Measurements from ENCODE around the gene CXCR4.

CXCR4 gene

DNA sequence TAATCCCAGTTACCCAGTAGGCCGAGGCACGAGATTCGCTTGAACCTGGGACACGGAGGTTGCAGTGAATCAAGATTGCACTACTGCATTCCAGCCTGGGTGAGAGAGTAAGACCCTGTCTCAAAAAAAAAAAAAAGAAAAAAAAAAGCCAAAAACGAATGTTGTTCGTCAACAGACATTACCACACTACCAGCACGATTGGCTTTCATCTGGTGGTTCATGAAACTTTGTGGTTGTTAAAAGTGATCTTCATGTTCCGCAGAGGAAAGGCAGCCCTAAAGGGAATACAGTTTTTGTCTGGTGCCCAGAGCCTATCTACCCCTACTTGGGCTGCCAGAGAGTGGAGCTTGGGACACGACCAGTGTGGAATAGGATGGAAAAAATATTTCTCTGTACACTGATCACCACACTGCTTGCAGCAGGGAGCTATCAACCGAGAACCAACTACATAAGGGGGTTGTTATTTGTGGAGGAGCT lies 13.6 kb upstream of the CXCR4 start:
- DNase-seq = no peak

DNA sequence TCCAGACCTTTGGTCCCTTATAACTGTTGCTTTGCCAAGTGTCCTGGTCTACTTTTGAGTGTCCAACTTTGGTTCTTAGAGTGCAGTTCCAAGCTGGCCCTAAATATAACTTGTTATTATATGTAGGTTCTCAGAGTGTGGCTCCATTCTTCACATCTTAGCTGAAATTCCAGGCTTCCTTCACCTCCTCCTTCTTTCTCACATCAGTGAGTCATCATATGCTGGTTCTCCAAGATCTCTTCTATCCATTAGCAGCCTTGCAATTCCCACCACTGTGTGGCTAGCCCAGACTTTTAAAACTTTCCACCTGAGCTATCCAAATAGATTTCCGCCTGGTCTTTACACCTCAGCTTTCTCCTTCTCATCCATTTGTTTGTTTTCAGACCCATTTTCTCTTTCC lies 12.6 kb upstream of the CXCR4 start:
- DNase-seq = no peak

DNA sequence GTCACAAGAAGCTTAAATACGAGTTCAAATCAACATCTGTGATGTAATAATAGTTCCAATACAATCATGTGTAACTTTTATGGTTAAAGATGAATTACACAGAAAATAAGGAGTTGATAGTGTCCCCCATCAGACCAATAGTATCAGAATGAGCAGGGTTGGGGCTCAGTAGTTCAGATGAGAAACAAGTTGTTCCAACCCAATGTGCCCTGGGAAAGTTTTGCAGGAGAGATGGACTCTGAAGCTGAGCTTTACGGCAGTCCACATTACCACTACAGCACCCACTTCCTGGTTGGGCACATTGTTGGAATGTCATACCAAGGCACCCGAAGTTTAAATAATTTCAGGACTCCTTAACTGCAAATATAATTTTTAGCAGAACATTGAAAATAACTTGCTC lies 12.1 kb upstream of the CXCR4 start:
- DNase-seq = no peak

DNA sequence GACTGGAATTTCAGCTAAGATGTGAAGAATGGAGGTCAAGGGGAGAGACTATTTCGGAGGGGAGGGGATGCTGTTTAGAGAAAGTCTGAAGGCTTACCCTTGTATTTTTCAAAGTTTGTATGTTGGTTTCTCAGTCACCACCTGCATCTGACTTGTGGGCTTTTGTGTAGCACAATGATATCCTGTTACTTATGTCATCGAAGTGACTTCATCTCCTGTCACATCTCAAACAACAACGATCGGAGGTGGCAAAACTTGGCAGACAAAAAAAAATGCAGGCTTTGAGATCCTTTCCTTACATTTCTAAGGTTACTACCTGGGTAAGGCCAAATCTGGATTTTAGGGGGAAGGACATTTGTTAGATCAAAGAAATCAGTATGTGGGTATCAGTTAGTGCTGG lies 11.7 kb upstream of the CXCR4 start:
- DNase-seq = no peak

DNA sequence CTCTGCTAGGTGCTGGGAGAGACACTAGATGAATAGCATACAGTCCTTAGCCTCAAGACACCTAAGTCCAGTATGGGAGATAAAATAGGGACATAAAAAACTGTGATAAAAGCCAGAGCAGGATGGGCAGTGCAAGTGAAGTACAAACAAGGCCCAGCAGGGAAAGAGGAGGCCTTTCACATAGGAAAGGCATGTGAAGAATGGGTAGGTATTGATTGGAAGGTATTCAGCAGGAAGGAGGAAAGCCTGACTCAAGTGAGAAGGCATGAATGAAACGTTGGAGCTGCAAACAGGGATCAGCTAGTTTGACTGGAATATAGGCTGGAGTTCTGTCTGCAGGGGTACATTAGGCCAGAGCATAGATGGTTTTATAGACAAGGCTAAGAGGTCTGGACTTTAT lies 11.0 kb upstream of the CXCR4 start:
- DNase-seq = no peak

DNA sequence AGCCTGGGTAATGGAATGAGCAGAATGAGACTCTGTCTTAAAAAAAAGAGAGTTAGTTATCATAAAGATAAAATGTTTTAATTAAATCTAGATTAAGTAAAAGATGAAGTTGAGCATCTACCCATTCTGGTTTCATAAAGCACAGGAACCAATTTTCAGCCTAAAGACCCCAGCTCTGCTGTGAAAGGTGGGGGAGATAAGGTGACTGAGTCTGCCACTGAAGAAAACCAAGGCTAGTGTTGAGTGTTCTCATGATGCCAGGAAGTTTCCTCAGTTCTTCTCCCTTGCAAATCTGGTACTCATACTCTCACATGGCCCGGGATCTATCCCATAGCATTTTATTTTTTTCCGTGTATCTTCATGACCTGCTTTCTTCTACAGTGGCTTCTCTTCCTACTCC lies 10.4 kb upstream of the CXCR4 start:
- no peak for DNase-seq

DNA sequence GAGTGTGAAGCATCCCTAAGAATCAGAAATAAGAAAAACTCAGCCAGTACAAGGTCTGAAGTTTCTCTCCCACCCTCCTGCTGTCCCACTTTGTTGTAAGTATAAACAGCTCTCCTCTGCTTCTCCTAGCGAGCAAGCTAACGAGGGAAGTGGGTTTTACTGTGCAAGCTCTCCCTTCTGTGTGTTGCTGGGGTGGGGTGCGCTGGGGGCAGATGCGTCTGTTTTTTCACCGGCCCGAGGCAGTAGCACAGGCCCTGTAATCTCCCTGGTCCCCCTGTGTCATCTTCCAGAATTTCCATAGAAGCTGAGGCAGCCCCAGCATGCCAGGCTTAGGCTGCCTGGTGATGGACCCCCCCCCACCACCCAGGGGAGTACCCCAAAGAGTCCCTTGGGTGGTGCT lies 9.4 kb upstream of the CXCR4 start:
- DNase-seq = no peak

DNA sequence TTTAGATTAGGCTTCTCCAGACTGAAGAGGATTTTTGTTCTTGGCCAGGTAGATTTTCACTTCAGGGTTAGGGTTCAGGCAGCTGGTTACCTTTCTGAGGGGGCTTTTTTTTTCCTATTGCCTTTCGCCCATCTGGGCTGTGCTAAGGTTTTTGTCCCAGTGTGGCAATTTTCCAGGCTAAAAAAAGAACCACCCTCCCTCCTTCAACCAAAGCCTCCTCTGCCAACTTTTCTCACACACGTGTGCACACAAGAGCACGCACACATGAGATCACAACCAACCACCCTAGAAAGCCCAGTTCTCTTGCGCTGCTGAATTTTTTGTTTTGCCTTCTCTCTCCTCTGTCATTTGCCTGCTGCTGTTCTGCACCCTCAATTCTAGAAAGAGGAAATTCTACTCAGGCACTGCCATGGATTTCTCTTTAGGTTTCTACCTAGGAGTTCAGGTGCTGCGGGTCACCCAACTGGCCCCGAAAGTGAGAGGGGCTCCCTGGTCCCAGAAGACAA lies 8.5 kb upstream of the CXCR4 start:
- no peak for DNase-seq

DNA sequence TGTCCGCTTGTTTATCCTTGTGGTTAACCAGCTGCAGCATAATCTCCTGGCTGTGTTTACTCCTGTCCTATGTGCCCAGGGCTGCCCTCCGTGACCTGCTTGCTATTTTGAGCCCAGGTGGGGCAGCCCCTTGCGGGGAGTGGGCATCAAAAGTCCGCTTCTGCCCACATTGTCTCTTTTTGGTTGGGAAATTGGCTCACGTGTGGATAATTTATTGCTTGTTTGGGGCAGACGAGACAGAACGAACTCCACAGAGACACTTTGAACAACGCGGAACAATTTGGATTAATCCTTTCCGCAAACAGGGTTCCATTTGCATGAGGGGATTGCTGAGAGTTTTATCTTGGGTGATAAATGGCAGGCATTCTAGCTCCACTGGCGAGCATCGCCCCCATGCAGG lies 8.1 kb upstream of the CXCR4 start:
- DNase-seq = no peak

DNA sequence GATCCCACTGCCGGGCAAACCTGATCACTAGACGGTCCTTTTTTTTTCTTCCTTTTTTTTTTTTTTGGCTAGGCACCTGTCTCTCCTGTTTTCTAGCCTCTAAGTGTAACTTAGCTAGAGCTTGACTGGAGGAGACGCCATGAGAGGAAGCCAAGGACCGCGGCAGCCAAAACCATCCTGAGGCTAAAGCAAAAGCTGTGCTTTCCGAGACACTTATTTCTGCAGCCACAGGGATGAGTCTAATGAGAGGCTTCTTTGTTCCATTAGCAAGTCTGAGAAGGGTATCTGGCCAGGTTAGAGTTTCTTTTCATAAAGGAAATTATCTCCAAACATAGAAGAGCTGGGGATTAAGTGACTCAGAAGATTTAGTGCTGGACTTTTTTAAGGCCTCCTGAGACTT lies 7.3 kb upstream of the CXCR4 start:
- no peak for DNase-seq

DNA sequence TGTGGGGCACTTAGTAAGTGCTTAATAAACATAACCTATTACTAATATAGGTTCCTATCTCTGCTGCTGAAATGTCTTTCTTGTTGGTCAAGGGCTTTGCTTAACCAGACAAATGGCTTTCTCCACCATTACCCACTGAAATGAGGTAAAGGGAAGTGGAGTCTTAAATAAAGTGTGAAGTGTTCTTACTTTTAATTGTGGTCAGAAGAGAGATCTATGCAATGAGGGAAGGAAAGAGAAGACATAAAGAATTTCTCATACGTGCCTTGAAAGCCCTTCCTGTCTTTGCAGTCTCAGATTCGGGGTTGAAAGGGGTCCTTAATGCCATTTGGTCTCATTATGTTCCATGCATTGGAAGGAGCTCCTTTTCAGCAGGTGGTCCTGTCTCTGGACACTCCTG lies 6.9 kb upstream of the CXCR4 start:
- no peak for DNase-seq

DNA sequence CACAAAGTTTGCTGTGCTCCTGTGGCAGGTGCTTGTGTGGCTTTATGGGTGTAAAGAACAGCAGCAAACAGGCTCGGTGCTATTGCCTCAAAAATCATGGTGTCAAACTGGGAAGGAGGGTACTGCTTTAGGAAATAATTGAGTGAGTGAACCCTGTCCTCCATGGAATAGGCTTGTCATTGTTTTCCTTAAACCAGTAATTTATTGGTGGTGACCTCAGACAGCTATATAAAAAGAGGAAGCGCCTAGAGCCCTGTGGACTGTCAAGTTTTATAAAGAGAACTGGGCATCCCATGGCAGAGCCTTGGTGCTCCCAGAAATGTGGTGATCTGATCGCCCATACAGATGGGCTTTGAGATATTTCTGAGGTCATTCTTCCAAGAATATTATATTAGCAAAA lies 4.7 kb upstream of the CXCR4 start:
- no peak for DNase-seq

DNA sequence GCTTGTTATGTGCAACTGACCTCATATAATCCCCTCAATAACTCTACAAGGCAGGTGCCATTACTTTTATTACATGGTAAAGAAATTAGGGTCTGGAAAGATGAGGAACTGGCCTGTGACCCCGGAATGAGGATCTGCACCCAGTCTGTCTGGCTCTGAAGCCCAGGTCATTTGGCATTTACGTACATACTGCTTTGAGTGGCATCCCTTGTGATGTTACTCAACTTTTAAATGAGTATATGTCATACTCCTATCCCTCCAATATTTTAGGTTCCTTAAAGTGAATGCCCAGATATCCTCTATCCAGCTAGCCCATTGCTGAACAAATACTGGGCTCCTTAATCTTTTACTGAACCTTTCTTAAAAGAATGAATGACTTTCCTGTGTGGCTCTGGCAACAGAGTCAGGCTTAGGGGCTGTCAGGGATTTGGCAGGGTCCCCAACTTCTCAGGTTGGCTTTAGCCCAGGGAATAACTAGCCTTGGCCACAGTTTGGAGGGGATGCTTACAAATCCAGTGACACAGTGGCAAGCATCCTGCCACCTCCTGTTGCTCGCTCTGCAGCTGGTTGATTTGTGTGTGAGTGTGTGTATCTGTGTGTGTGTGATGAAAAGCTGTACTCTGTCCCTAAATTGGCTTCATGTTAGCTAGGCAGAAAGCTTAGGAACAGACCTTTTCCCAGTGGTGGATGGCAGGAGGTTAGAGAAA lies 3.4 kb upstream of the CXCR4 start:
- DNase-seq = no peak

DNA sequence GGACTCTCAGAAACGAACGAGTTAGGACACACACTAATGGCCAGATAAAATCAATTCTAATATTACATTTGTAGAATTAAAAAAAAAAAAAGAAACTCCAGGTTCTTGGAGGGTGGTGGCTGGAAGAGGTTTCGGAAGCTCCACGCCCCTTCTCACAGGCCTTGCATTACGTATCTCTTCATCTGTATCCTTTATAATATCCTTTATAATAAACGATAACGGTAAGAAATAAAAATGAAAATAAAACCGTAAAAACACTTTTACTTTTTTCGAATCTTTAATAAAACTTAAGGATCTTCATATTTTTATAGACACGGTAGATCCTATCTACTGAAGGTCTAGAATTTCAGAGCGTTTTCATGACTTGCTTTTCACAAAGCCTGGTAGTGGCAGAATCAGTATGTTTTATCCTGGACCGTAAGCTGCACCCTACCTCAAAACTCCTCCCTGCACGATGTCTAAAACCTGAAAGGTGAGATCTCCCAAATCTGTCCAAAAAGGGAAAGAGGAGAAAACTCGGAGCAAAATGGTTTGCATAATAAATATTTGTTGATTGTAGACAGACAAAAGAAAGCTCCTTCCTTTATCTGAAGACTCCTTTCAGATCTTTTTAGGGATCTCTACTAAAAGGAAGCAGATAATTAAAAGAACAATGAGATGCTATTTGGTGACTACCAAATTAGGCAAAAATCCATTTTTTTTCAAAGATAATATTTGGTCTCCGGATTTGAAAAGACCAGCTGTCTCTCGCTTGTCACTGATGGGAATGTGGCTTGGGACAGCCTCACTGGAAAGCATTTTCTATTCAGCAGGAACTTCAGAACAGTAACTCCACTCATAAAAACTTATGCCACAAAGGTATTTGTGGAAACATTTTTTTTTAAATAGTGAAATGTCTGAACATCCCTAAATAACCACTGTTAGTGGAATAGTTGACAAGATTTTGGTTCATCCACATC lies 2.0 kb upstream of the CXCR4 start:
- DNase-seq = no peak

DNA sequence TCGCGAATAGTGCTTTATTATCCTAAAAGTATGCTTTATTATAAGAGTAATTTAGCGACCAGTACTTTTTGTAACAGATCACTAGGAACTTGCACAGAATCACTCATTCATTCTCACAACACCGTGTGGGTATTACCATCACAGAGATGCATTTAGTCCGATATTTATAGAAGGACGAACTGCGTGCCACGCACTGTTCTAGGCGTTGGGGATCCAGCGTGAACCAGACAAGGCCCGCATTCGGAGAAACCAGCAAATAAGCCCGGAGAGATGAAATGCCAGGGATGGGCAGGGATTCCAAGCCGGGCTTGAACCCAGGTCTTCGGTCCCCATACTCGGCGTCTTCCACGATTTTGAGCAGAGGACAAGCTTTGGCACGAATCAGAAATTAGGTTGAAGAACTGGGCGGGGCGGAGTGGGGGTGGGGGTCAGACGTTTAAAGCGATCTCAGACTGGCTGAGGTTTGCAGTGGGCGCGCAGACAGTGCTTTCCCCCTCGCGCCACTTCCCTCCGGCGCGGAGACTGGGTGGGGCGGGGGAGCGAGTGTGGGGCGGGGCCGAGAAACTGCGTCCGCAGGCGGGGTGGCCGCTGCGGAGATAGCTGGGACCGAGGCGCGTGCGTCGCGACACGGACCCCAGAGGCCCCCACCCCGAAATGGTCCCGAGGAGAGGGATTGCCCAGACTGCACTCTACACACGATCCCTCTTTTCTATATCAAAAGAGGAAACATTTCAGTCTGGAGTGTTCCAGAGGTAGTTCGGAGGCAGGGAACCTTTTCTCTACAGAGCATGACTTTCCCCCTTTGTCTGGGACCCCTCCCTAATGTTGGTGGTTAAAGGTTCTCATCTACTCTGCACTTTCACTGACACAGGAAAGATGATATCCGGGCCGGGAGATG lies 1.1 kb upstream of the CXCR4 start:
- DNase-seq = peak; percentile 39 to 59

DNA sequence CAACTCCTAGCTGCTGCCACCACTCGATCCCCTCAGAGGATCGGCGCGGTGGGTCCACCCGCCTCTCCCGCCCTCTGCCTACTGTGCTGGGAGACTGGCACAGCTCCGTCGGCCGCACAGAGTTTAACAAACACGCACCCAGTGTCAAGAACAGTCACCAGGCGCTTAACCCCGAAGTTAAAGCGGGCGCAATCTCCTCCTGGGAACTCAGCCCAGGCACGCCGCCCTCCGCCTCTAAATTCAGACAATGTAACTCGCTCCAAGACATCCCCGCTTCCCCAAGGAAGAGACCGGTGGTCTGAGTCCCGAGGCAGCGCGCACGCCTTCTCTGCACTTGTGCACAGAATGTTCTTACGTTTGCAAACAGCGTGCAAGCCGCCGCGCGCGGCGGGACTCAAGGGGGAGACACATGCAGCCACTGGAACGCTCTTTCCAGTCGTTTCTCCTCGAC lies 533 bp downstream of the CXCR4 start:
- peak in 1 of 2 experiments; percentile 18 for DNase-seq

DNA sequence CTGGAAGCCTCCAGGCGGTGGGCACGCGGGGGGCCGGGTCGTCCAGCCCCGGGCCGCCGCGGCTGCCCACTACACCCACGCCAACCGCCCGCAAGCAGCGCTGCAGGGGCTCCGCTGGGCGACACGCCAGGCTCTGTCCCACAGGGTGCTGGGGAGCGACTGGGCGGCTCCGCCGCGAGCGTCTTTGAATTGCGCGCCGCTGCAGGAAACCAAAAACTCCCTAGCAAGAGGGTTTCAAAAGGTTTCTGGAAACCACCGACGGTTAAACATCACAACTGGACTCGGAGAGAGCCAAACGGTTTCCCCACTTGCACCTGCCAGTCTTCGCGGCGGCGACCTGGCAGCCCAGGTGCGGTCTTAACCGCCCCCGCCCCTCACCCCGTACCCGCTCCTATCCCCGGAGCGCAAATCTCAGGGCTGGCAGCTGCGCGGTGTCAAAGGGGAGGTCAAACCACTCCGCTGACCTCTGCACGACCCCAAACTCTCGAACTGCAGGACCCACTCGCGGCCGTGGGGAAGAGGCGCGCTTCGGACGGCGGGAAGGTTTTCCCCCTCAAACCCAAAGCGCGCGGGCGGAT lies 1.0 kb downstream of the CXCR4 start:
- no peak for DNase-seq

DNA sequence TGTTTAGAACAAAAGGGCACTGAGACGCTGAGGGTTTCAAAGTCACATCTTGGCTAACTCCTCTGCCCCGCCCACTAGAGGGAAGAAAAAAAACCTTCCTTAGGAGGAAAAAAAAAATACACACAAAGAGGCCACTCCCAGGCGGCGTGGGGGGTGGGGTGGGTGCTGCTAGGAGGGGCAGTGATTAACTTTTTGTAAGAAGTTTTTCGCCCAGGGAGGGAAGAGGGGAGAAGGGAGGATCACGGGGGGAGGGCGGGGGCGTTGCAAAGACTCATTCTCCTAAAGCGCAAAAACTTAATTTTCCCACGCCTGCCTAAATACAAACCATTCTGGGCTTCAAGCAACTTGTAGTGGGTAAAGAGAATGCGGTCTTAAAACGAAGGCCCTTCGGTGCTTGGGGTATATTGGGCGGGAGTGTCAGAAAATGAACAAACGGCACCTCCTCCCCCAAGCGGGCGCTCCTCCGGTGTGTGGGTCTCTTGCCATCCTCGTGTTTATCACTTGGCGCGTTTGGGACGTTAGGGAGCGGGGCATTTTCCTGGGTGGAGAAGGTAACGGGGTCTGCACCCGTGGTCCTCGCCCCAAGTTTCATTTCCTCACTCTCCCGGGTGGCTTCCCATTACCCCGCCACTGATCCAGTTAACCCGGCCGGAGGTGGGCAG lies 1.7 kb downstream of the CXCR4 start:
- DNase-seq = no peak

DNA sequence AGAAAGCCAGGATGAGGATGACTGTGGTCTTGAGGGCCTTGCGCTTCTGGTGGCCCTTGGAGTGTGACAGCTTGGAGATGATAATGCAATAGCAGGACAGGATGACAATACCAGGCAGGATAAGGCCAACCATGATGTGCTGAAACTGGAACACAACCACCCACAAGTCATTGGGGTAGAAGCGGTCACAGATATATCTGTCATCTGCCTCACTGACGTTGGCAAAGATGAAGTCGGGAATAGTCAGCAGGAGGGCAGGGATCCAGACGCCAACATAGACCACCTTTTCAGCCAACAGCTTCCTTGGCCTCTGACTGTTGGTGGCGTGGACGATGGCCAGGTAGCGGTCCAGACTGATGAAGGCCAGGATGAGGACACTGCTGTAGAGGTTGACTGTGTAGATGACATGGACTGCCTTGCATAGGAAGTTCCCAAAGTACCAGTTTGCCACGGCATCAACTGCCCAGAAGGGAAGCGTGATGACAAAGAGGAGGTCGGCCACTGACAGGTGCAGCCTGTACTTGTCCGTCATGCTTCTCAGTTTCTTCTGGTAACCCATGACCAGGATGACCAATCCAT lies 2.7 kb downstream of the CXCR4 start:
- no peak for DNase-seq

DNA sequence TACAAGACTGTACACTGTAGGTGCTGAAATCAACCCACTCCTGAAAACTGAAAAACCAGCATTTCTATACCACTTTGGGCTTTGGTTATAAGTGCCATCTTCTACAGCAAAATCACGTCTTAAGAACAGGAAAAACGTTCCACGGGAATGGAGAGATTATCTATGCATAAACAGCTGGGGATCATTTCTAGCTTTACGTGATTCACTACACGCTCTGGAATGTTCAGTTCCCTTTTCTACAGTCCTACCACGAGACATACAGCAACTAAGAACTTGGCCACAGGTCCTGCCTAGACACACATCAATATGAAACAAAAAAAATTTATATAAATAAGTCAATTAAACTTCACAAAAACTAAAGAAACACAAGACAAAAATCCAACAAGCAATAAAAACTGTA lies 3.6 kb downstream of the CXCR4 start:
- DNase-seq = no peak

DNA sequence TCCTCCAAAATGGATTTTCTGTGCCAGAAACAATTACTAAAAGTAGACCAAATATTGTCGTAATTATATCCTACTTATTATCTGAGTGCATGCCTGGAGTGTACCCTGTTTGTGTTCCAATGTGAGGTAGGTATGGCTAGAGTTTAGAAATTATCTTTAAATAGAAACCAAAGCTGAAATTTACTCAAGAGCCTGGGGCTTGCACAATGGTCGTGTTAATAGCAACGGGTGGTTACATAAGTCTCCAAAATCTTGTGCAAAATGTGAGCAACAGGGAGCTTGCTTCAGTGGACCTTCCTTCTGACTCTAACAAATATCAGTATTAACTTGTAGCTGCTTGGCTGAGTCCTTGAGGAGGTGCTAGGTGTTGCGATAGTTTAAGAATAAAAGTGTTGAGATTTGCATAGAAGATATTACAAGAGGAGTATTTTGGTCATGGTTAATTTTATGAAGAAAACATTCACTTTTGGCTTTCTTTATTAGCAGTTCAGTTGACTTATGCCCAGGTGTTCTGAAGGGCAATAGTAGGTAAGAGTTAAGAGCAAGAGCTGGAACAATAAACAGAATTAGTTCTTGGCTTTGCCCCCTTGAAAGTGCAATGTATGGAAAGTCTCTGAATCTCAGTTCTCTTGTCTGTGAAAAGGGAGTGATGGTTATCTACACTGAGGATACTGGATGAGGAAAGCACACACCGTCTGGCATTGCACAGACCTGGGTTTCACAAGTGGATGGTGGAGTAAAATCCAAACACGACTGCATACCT lies 4.6 kb downstream of the CXCR4 start:
- DNase-seq = no peak
